Measurements from ENCODE around the gene HCFC1.

GRCh38 chrX:153909024-153909979 lies 62.3 kb downstream of the HCFC1 start:
- TF ChIP-seq, protein P1, sequence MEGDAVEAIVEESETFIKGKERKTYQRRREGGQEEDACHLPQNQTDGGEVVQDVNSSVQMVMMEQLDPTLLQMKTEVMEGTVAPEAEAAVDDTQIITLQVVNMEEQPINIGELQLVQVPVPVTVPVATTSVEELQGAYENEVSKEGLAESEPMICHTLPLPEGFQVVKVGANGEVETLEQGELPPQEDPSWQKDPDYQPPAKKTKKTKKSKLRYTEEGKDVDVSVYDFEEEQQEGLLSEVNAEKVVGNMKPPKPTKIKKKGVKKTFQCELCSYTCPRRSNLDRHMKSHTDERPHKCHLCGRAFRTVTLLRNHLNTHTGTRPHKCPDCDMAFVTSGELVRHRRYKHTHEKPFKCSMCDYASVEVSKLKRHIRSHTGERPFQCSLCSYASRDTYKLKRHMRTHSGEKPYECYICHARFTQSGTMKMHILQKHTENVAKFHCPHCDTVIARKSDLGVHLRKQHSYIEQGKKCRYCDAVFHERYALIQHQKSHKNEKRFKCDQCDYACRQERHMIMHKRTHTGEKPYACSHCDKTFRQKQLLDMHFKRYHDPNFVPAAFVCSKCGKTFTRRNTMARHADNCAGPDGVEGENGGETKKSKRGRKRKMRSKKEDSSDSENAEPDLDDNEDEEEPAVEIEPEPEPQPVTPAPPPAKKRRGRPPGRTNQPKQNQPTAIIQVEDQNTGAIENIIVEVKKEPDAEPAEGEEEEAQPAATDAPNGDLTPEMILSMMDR (IDR thresholded peaks at IDR 0.05): no peak
- no peak for TF ChIP-seq POLR2A (IDR thresholded peaks at IDR 0.05)

Data from lower leg skin (tissue), 3 donors.